HCT116 (cell line): ENCODE results near the gene LIN52. TPM values are rescaled to one million over a fixed set of nuclear protein-coding genes. Genes with fewer than 3 reads are reported as not detected.

Source experiments
- ATAC-seq: fragments of 200-7000 bp; cut with Tn5 transposase; 2 replicates; pipeline ENCODE4 v1.9.1; 2020; ENCODE audit warnings: mild to moderate bottlenecking, moderate library complexity
- BruUV-seq: library from RNA; stranded (reverse); fragments of 400-500 nt; replicated peaks from 2 replicates; lab custom pipeline; 2021; lab: Mats Ljungman, UMichigan
- CTCF ChIA-PET: fragments of 300-600 bp; sonication (Branson Sonifier 250); formaldehyde crosslinking; loops from one replicate; lab custom pipeline; 2021; ENCODE audit warnings: antibody characterized with exemption; lab: Charles Lee
- POLR2A ChIA-PET: fragments of 300-600, 350-600 bp; sonication (Branson Sonifier 250); formaldehyde crosslinking; loops from one replicate; lab custom pipeline; 2021; ENCODE audit warnings: antibody characterized with exemption; lab: Charles Lee
- RAD21 ChIA-PET, 2 experiments: fragments of 300-600 bp; sonication (Branson Sonifier 250); formaldehyde crosslinking; loops; one replicate each; lab custom pipeline; 2023; ENCODE audit warnings: low total read pairs in 2 of 2; ENCODE audit not compliant: uncharacterized antibody in 2 of 2, unreplicated experiment in 2 of 2, low non-redundant PET in 1 of 2; lab: Charles Lee
- DNase-seq: peaks from one replicate; pipeline ENCODE4 v3.0.0-alpha.2; 2010; ENCODE audit warnings: low read depth, low spot score
- H2AFZ ChIP-seq: fragments of 200-600 bp; shearing (Covaris generic), sonication (generic); 2 replicates; pipeline ENCODE4 v1.6.1; 2017; ENCODE audit warnings: low read depth, mixed run types, mixed read lengths, antibody characterized with exemption, low read length; ENCODE audit not compliant: poor library complexity, severe bottlenecking
- H3K27ac ChIP-seq: 2 replicates; pipeline ENCODE4 v1.5.1; 2012; ENCODE audit warnings: low read depth, low read length
- H3K27me3 ChIP-seq: fragments of 200-600 bp; sonication (generic); 2 replicates; pipeline ENCODE4 v1.6.1; 2016; ENCODE audit warnings: mixed run types, low read length, mixed read lengths; ENCODE audit not compliant: insufficient read depth
- H3K36me3 ChIP-seq, 2 experiments: fragments of 200-500 bp in 1 of 2; fragments of 200-600 bp in 1 of 2; sonication (Bioruptor generic) in 1 of 2; sonication (generic) in 1 of 2; 2 replicates each; pipeline versions ENCODE4 v1.5.1 to v1.6.1; 2014 to 2016; ENCODE audit warnings: low read length in 2 of 2, inconsistent platforms in 1 of 2, mixed read lengths in 1 of 2, mixed run types in 1 of 2; ENCODE audit not compliant: insufficient read depth in 2 of 2, control insufficient read depth in 1 of 2
- H3K4me1 ChIP-seq, 2 experiments: fragments of 200-600 bp in 1 of 2; sonication (generic) in 1 of 2; 2 replicates each; pipeline versions ENCODE4 v1.5.1 to v1.6.1; 2012 to 2017; ENCODE audit warnings: low read length in 2 of 2, inconsistent platforms in 1 of 2, mild to moderate bottlenecking in 1 of 2, mixed read lengths in 1 of 2, mixed run types in 1 of 2, moderate library complexity in 1 of 2; ENCODE audit not compliant: insufficient read depth in 2 of 2, control insufficient read depth in 1 of 2
- H3K4me2 ChIP-seq: fragments of 200-600 bp; sonication (generic); 2 replicates; pipeline ENCODE4 v1.6.1; 2017; ENCODE audit warnings: mixed run types, low read length, mixed read lengths
- H3K4me3 ChIP-seq, 2 experiments: fragments of 200-600 bp in 1 of 2; sonication (generic) in 1 of 2; replicated peaks in 1 of 2; 2 replicates each; pipeline ENCODE4 v1.5.1; 2011 to 2016; ENCODE audit warnings: low read length in 2 of 2, control low read depth in 1 of 2, low read depth in 1 of 2, mild to moderate bottlenecking in 1 of 2, mixed read lengths in 1 of 2, mixed run types in 1 of 2
- H3K79me2 ChIP-seq: fragments of 200-600 bp; sonication (generic); 2 replicates; pipeline ENCODE4 v1.6.1; 2017; ENCODE audit warnings: mild to moderate bottlenecking, mixed run types, low read length, moderate library complexity, mixed read lengths; ENCODE audit not compliant: insufficient read depth
- H3K9ac ChIP-seq: fragments of 200-600 bp; sonication (generic); 2 replicates; pipeline ENCODE4 v1.6.1; 2016; ENCODE audit warnings: low read length, mixed read lengths
- H3K9me2 ChIP-seq: fragments of 200-600 bp; sonication (generic), shearing (Covaris generic); 2 replicates; pipeline ENCODE4 v1.6.1; 2017; ENCODE audit warnings: mixed run types, mild to moderate bottlenecking, moderate library complexity; ENCODE audit not compliant: insufficient read depth
- H3K9me3 ChIP-seq, 2 experiments: fragments of 200-500 bp in 1 of 2; fragments of 200-600 bp in 1 of 2; sonication (Bioruptor generic) in 1 of 2; sonication (generic) in 1 of 2; 2 replicates each; pipeline ENCODE4 v1.6.1; 2014 to 2017; ENCODE audit warnings: low read length in 2 of 2, mixed read lengths in 2 of 2, inconsistent platforms in 1 of 2, low read depth in 1 of 2, mild to moderate bottlenecking in 1 of 2, mixed run types in 1 of 2, moderate library complexity in 1 of 2; ENCODE audit not compliant: control insufficient read depth in 1 of 2, insufficient read depth in 1 of 2
- H4K20me1 ChIP-seq: fragments of 200-600 bp; sonication (generic), shearing (Covaris generic); 2 replicates; pipeline ENCODE4 v1.6.1; 2017; ENCODE audit warnings: mixed run types, mild to moderate bottlenecking, moderate library complexity; ENCODE audit not compliant: insufficient read depth
- CBX3 ChIP-seq: IDR thresholded peaks from 2 replicates; pipeline ENCODE4 v1.6.1; 2012; ENCODE audit warnings: low read depth
- EZH2 ChIP-seq: fragments of 200-600 bp; sonication (generic); IDR thresholded peaks from 2 replicates; pipeline ENCODE4 v1.6.1; 2017; ENCODE audit warnings: antibody characterized with exemption, mixed run types
- FOSL1 ChIP-seq: IDR thresholded peaks from 2 replicates; pipeline ENCODE4 v1.6.1; 2012; ENCODE audit warnings: low read depth
- POLR2AphosphoS5 ChIP-seq: IDR thresholded peaks from 2 replicates; pipeline ENCODE4 v1.6.1; 2011; ENCODE audit warnings: mild to moderate bottlenecking, low read depth, low read length, moderate library complexity
- RAD21 ChIP-seq: IDR thresholded peaks from 2 replicates; pipeline ENCODE4 v1.6.1; 2012; ENCODE audit warnings: low read depth, mild to moderate bottlenecking
- REST ChIP-seq: IDR thresholded peaks from 2 replicates; pipeline ENCODE4 v1.6.1; 2012; ENCODE audit warnings: low read depth
- SIN3A ChIP-seq: IDR thresholded peaks from 2 replicates; pipeline ENCODE4 v1.6.1; 2012; ENCODE audit warnings: low read depth
- TCF7L2 ChIP-seq: IDR thresholded peaks from 2 replicates; pipeline ENCODE4 v1.7.0; 2011; ENCODE audit warnings: borderline replicate concordance, inconsistent platforms; ENCODE audit not compliant: insufficient read depth, insufficient read length; ENCODE audit errors: extremely low read depth
- YY1 ChIP-seq: IDR thresholded peaks from 2 replicates; pipeline ENCODE4 v1.6.1; 2011; ENCODE audit warnings: low read length, low read depth, moderate library complexity, mild to moderate bottlenecking; ENCODE audit not compliant: insufficient replicate concordance; ENCODE audit errors: extremely low read depth
- ZBTB33 ChIP-seq: IDR thresholded peaks from 2 replicates; pipeline ENCODE4 v1.6.1; 2011; ENCODE audit warnings: mild to moderate bottlenecking, low read length, moderate library complexity; ENCODE audit not compliant: insufficient replicate concordance; ENCODE audit errors: extremely low read depth
- intact Hi-C: fragments of 100-400 bp; cut with micrococcal nuclease; formaldehyde crosslinking; loops from 2 replicates; pipeline ENCODE4 v1.10.0; 2022
- total RNA-seq: library from RNA; stranded (reverse); gene quantifications from one replicate; pipeline ENCODE4 v1.2.1, GENCODE V29; 2021; ENCODE audit not compliant: unreplicated experiment

LIN52 gene
- total RNA-seq, 1 experiment from 2014 or later, result 9.6 TPM

GRCh38 chr14:74160763-74161162 lies 76.0 kb downstream of the LIN52 start:
- ATAC-seq, result no peak
- H2AFZ ChIP-seq, result no peak overlapping the region
- RAD21 ChIA-PET, result no interaction called here
- TF ChIP-seq RAD21 (no peak), POLR2AphosphoS5 (no peak), FOSL1 (no peak), ZBTB33 (no peak), EZH2 (no peak), CBX3 (no peak), YY1 (no peak), SIN3A (no peak), REST (no peak), TCF7L2 (no peak)
- TF ChIP-seq, all 23 proteins: peak for 0
- no peaks in the 10 kb centered on the region for H3K4me1 ChIP-seq
- no TSS peak for BruUV-seq
- no peaks in the 10 kb centered on the region for H3K9me3 ChIP-seq
- POLR2A ChIA-PET, result no interaction called here
- no peak overlapping the region for H3K4me3 ChIP-seq
- no peak for DNase-seq
- no peaks in the 10 kb centered on the region; a peak in 1 of 4 replicates for H3K36me3 ChIP-seq
- H4K20me1 ChIP-seq, result no peaks in the 10 kb centered on the region
- no peaks in the 10 kb centered on the region for H3K27me3 ChIP-seq
- H3K9me2 ChIP-seq, result no peaks in the 10 kb centered on the region
- CTCF ChIA-PET, result no interaction called here
- intact Hi-C loops, result no loop called here
- H3K9ac ChIP-seq, result no peak overlapping the region
- no peak overlapping the region for H3K27ac ChIP-seq
- no peak overlapping the region for H3K4me2 ChIP-seq
- no peaks in the 10 kb centered on the region for H3K79me2 ChIP-seq
